GM10266 (cell line): ENCODE measurements around the gene TARBP2.

Source experiments
- DNase-seq: peaks from one replicate; pipeline ENCODE4 v3.0.0; 2012; ENCODE audit errors: extremely low spot score
- TF ChIP-seq, protein P1 (sequence below): IDR thresholded peaks from 2 replicates; pipeline ENCODE4 v1.5.1; 2012; ENCODE audit warnings: mild to moderate bottlenecking, low read depth; ENCODE audit not compliant: control insufficient read depth, insufficient read depth; ENCODE audit errors: missing control alignments

The TARBP2 gene

DNA sequence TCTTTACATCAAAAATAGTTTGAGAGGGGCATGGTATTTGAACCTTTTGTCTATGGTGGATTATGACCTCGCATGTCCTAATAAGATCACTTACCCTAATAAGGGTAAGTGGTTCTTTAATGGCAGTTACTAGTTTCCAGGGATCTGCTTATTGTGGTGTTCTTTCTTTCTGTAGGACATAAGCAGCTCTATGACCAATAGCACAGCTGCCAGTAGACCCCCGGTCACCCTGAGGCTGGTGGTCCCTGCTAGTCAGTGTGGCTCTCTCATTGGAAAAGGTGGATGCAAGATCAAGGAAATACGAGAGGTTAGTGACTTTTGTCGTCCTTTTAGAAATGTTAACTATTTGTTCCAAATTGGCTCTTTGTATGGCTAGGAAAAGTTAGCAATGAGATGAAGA lies 42.0 kb upstream of the TARBP2 start:
- no peak for DNase-seq

DNA sequence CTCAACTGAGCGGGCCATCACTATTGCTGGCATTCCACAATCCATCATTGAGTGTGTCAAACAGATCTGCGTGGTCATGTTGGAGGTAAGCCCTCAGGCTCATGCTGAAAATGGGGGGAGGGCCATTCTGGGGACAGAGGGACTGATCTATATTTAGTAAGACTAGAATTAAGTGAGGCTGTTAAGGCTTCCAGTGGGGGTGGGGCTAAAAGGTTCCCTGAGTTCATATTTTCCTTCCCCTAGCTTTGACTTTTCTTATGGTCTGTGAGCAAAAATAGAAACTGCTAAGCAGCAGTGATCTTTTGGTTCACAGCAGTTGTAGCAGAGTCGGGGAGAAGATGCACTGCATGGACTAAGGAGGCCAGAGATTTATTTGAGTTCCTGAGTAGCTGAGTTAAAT lies 40.0 kb upstream of the TARBP2 start:
- TF ChIP-seq, protein P1, sequence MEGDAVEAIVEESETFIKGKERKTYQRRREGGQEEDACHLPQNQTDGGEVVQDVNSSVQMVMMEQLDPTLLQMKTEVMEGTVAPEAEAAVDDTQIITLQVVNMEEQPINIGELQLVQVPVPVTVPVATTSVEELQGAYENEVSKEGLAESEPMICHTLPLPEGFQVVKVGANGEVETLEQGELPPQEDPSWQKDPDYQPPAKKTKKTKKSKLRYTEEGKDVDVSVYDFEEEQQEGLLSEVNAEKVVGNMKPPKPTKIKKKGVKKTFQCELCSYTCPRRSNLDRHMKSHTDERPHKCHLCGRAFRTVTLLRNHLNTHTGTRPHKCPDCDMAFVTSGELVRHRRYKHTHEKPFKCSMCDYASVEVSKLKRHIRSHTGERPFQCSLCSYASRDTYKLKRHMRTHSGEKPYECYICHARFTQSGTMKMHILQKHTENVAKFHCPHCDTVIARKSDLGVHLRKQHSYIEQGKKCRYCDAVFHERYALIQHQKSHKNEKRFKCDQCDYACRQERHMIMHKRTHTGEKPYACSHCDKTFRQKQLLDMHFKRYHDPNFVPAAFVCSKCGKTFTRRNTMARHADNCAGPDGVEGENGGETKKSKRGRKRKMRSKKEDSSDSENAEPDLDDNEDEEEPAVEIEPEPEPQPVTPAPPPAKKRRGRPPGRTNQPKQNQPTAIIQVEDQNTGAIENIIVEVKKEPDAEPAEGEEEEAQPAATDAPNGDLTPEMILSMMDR = no peak
- DNase-seq = no peak

More for the DNA sequence above, 42.0 kb upstream of the TARBP2 start:
- TF ChIP-seq, protein P1 = no peak

DNA sequence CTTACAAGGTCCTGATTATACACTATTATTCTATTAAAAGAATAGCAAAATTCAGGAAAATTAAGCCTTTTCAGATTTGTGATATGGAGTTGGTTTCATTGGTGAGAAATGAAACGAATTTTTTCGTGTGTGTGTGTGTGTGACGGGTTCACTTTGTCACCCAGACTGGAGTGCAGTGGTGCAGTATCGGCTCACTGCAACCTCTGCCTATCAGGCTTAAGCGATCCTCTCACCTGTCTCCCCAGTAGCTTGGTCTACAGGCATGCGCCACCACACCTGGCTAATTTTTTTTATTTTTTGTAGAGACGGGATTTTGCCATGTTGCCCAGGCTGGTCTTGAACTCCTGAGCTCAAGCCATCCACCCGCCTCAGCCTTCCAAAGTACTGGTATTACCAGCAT lies 39.5 kb upstream of the TARBP2 start:
- TF ChIP-seq, protein P1 = no peak
- no peak for DNase-seq

DNA sequence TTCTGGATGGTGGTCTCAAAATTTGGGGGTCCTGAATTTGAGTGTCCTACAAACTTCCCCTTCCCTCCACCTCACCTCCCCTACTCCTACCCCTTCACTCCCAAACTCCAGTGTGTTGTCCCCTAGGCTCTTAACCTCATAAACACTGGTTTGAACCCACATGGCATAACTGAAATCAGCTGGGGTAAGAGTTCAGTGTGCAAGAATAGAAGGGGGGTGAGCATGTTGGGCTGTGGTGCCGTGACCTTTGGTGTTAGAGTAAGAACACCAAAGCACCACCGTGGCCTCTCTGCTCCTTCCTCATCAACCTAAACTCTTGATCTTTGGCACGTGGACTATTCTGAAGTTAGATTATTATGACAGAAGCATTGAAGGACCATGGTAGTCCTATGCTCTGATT lies 38.1 kb upstream of the TARBP2 start:
- DNase-seq = no peak
- TF ChIP-seq, protein P1 = no peak

DNA sequence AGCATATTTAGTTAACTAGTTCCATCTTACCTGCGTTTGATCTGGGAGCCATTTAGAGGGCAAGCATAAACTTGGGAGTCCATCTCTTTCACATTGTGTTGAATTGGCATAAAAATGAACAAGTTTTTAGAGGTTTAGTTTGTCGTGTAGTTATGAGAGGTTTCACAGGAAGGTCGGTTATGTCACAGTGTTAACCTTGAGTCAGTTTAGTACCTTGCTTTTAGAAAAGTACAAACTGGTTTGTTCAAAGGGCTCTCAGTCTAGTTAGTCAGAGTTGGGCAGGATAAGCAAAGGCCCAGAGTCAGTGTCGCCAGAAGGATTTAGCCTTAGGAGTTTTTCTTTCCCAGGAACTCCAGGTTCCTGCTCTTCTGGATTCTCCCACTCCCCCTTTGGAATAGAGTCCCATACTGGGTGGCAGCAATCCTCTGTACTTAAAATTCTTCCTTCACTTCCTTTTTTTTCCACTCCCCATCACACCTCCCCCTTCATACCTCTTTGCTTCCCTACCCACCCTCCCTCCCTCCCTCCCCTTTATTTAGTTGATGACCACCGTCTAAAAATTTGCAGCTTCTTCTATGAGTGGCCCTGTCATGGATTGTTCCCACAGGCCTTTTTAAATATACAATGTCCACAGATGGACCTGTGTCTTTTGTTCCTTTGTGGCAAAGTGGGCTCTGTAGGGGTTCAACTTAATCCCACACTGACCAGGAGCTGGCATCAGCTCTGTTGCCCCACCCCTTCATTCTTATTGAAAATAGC lies 37.1 kb upstream of the TARBP2 start:
- TF ChIP-seq, protein P1 = no peak
- no peak for DNase-seq

DNA sequence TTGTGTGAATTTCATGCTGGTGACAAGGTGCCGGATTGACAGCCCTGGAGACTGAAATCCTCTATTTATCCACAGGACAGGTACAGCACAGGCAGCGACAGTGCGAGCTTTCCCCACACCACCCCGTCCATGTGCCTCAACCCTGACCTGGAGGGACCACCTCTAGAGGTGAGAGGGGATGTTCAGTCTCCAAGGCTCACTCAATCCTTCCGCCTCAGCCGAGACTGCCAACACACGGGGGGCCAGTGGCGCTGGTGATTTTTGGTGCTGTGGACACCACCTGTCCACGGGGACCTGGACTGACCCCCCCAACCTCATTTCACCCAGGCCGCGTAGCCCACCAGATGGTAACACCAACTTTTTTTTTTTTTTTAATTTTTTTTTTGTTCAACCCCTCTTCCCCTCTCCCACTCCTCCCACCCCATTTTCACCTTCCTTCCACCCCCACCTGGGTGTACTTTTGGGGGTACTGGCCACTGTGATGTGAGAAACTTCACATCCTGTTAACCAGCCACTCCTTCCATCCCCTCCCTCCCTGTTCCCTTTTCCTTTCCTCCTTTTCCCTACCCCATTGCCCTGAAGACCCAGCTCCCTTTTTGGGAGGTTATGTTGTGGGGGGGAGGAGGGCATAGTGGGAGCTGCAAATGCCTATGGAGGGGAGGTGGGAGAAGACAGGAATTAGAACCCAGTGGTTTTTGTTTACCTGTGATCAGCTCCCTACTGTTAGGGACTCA lies 36.2 kb upstream of the TARBP2 start:
- no peak for DNase-seq
- TF ChIP-seq, protein P1 = no peak

DNA sequence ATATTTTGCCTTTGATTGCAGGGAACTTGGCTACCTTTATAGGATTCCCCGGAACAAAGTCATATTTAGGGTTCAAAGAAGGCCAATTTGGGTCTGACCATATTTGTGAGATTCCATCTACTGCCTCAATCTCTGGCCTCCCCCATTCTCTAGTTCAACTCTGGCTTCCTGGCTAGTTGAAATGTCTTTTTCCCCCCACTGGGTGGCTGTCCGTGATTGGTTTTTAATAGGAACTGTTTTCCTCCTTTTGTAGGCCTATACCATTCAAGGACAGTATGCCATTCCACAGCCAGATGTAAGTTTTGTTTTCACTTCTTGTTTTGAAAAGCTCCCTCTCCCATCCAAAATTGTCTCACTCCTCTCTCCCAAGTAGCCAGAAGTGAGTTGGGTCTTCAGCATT lies 35.4 kb upstream of the TARBP2 start:
- no peak for DNase-seq
- TF ChIP-seq, protein P1 = no peak
